WTC11 (cell line): ENCODE measurements around the gene BCAS1.

ENCODE experiments used
- E2F1 ChIP-seq: sonication (generic); formaldehyde crosslinking; IDR thresholded peaks from 2 replicates; pipeline ENCODE4 v1.8.0; 2022; ENCODE audit warnings: mild to moderate bottlenecking, missing genetic modification reagents
- ELF4 ChIP-seq: sonication (generic); formaldehyde crosslinking; IDR thresholded peaks from 2 replicates; pipeline ENCODE4 v1.8.1; 2022; ENCODE audit warnings: low read depth, mild to moderate bottlenecking, moderate library complexity, missing genetic modification reagents
- ESRRA ChIP-seq: sonication (generic); formaldehyde crosslinking; IDR thresholded peaks from 2 replicates; pipeline ENCODE4 v1.8.1; 2022; ENCODE audit warnings: mild to moderate bottlenecking, missing genetic modification reagents, borderline replicate concordance
- FOXK1 ChIP-seq: sonication (generic); formaldehyde crosslinking; IDR thresholded peaks from 2 replicates; pipeline ENCODE4 v1.8.0; 2022; ENCODE audit warnings: mild to moderate bottlenecking, moderate library complexity, missing genetic modification reagents
- JUN ChIP-seq: sonication (generic); formaldehyde crosslinking; IDR thresholded peaks from 2 replicates; pipeline ENCODE4 v1.8.0; 2023; ENCODE audit warnings: mild to moderate bottlenecking, missing genetic modification reagents
- MAX ChIP-seq: sonication (generic); formaldehyde crosslinking; IDR thresholded peaks from 2 replicates; pipeline ENCODE4 v1.8.0; 2022; ENCODE audit warnings: mild to moderate bottlenecking, missing genetic modification reagents
- SMAD3 ChIP-seq: sonication (generic); formaldehyde crosslinking; IDR thresholded peaks from 2 replicates; pipeline ENCODE4 v1.8.0; 2022; ENCODE audit warnings: missing genetic modification reagents, mild to moderate bottlenecking, borderline replicate concordance
- TEAD4 ChIP-seq: sonication (generic); formaldehyde crosslinking; IDR thresholded peaks from 2 replicates; pipeline ENCODE4 v1.8.0; 2022; ENCODE audit warnings: mild to moderate bottlenecking, missing genetic modification reagents
- USF2 ChIP-seq: sonication (generic); formaldehyde crosslinking; IDR thresholded peaks from 2 replicates; pipeline ENCODE4 v1.8.1; 2023; ENCODE audit warnings: mild to moderate bottlenecking, missing genetic modification reagents, moderate library complexity
- ZBTB21 ChIP-seq: sonication (generic); formaldehyde crosslinking; IDR thresholded peaks from 2 replicates; pipeline ENCODE4 v1.8.1; 2023; ENCODE audit warnings: mild to moderate bottlenecking, missing genetic modification reagents, borderline replicate concordance
- ZNF532 ChIP-seq: fragments of 250-450 bp; sonication (Bioruptor Pico); IDR thresholded peaks from 2 replicates; pipeline ENCODE4 v1.9.0; 2021; ENCODE audit warnings: mild to moderate bottlenecking, borderline replicate concordance
- TF ChIP-seq, protein P1 (sequence below): fragments of 200-600 bp; IDR thresholded peaks from 2 replicates; pipeline ENCODE4 v1.8.0; 2022; ENCODE audit warnings: antibody characterized with exemption
- TF ChIP-seq, protein P2 (sequence below): sonication (generic); formaldehyde crosslinking; IDR thresholded peaks from 2 replicates; pipeline ENCODE4 v1.8.0; 2022; ENCODE audit warnings: mild to moderate bottlenecking, missing genetic modification reagents
- TF ChIP-seq, protein P3 (sequence below): sonication (generic); formaldehyde crosslinking; IDR thresholded peaks from 2 replicates; pipeline ENCODE4 v1.8.1; 2023; ENCODE audit warnings: mild to moderate bottlenecking, missing genetic modification reagents

- TF ChIP-seq MAX (CRISPR knock-in tag) (no peak), USF2 (CRISPR knock-in tag) (no peak), E2F1 (CRISPR knock-in tag) (no peak), SMAD3 (CRISPR knock-in tag) (no peak), ZBTB21 (CRISPR knock-in tag) (no peak), ELF4 (no peak), FOXK1 (CRISPR knock-in tag) (no peak), ESRRA (CRISPR knock-in tag) (no peak), TEAD4 (CRISPR knock-in tag) (no peak), JUN (CRISPR knock-in tag) (no peak), ZNF532 (no peak)
- TF ChIP-seq, protein P1, sequence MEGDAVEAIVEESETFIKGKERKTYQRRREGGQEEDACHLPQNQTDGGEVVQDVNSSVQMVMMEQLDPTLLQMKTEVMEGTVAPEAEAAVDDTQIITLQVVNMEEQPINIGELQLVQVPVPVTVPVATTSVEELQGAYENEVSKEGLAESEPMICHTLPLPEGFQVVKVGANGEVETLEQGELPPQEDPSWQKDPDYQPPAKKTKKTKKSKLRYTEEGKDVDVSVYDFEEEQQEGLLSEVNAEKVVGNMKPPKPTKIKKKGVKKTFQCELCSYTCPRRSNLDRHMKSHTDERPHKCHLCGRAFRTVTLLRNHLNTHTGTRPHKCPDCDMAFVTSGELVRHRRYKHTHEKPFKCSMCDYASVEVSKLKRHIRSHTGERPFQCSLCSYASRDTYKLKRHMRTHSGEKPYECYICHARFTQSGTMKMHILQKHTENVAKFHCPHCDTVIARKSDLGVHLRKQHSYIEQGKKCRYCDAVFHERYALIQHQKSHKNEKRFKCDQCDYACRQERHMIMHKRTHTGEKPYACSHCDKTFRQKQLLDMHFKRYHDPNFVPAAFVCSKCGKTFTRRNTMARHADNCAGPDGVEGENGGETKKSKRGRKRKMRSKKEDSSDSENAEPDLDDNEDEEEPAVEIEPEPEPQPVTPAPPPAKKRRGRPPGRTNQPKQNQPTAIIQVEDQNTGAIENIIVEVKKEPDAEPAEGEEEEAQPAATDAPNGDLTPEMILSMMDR = no peak
- TF ChIP-seq, protein P2, sequence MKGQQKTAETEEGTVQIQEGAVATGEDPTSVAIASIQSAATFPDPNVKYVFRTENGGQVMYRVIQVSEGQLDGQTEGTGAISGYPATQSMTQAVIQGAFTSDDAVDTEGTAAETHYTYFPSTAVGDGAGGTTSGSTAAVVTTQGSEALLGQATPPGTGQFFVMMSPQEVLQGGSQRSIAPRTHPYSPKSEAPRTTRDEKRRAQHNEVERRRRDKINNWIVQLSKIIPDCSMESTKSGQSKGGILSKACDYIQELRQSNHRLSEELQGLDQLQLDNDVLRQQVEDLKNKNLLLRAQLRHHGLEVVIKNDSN (CRISPR knock-in tag) = no peak
- TF ChIP-seq, protein P3, sequence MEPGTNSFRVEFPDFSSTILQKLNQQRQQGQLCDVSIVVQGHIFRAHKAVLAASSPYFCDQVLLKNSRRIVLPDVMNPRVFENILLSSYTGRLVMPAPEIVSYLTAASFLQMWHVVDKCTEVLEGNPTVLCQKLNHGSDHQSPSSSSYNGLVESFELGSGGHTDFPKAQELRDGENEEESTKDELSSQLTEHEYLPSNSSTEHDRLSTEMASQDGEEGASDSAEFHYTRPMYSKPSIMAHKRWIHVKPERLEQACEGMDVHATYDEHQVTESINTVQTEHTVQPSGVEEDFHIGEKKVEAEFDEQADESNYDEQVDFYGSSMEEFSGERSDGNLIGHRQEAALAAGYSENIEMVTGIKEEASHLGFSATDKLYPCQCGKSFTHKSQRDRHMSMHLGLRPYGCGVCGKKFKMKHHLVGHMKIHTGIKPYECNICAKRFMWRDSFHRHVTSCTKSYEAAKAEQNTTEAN (CRISPR knock-in tag) = no peak
These were observed 37.9 kb upstream of the BCAS1 start for GRCh38 chr20:54108326-54108642.
